ENCODE data around the gene TENM4.

The TENM4 gene

GRCh38 chr11:78762105-78762504, 678.7 kb downstream of the TENM4 start:
- no peak for DNase-seq

DNA sequence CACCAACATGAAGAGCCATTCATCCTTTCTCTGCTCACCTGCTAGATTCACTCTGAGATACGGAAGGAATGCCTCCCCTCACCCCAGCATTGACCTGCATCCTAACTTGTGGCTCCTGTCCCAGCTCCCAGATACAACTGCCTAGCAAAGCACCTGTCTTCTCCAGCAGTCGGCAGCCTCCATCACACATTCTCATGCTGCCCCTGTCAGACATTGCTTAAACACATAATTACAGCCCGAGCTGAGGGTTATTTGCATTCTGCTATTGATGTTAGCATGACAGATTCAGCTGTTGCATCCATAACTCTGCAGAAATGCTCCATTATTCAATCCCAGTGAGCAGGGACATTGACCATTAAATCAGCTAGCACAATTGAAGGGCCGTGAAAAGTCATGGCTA, 681.8 kb downstream of the TENM4 start:
- no peak for DNase-seq

GRCh38 chr11:78753297-78753696, 687.5 kb downstream of the TENM4 start:
- no peak for DNase-seq

DNA sequence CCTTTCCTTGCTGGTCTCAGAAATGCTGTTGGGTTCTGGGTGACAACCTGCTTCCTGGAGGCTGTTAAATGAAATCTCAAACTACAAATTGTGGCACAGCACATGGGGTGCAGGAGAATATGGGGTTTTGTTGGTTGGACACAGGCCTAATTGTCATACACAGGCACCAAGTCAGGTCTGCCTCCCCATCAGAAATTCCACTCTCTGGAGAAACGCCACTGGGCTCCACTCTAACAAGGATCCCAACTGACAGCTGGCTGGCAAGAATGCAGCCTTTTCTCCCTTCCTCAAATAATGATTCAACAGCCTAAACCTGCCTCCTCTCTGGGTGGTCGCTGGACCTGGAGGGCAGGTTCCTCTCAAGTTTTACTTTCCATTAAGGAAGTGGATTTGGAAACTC, 688.3 kb downstream of the TENM4 start:
- no peak for DNase-seq

GRCh38 chr11:78748918-78749690, 691.7 kb downstream of the TENM4 start:
- no peak for DNase-seq

DNA sequence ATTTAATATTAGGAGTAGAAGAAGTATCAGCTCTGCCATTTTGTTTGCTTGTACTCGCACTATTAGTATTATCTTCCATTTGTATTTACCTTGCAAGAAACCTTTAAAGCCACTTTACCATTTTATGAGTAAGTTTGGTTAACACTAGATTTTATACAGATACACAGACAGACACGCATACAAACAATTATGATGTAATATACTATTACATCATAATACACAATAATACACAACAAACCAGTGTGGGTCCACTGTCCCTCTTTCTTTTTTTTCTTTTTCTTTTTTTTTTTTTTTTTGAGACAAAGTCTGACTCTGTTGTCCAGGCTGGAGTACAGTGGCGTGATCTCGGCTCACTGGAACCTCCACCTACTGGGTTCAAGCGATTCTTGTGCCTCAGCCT, 695.9 kb downstream of the TENM4 start:
- DNase-seq, result no peak

DNA sequence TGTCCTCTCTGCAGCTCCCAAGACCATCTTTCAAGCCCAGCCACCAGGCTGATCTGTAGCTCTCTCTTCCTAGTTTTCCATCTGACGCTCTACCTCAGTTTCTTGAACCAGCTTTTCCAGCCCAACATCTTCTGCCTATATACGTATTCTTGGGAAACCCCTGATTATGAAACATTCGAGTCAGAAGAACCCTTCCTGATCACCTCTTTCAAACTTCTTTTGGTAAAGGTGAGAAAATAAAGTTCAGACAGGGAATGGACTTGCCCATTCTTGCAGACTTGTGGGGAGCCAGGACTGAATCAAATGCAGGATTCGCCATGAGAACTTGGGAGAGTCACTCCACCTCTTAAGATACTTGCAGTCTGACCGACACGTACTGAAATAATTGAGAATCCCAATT, 696.6 kb downstream of the TENM4 start:
- DNase-seq, result no peak

- DNase-seq, result no peak
Observed at GRCh38 chr11:78742430-78742829, 698.4 kb downstream of the TENM4 start.

DNA sequence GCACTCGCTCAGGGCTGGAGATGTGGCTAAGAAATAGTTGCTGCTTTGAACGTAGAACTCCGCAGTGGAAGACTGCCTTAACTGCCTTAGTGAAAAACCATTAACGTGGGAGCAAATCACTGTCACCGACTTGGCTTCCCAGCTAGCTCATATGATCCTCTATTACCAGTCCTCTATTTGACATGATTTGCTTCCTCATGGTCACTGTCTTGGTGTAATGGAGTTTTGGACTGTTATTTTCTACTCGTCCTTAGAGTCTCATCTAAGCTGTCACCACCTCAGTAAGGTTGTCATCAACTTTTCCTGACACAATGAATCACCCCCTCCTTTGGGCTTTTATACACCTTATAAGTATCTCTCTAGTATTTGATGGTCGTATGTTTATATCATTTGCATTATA, 699.1 kb downstream of the TENM4 start:
- DNase-seq, result no peak

GRCh38 chr11:78740199-78741071, 700.4 kb downstream of the TENM4 start:
- no peak for DNase-seq

GRCh38 chr11:78737891-78738290, 702.9 kb downstream of the TENM4 start:
- DNase-seq, result no peak

- no peak for DNase-seq
Observed at GRCh38 chr11:78737301-78737700, 703.5 kb downstream of the TENM4 start.

DNA sequence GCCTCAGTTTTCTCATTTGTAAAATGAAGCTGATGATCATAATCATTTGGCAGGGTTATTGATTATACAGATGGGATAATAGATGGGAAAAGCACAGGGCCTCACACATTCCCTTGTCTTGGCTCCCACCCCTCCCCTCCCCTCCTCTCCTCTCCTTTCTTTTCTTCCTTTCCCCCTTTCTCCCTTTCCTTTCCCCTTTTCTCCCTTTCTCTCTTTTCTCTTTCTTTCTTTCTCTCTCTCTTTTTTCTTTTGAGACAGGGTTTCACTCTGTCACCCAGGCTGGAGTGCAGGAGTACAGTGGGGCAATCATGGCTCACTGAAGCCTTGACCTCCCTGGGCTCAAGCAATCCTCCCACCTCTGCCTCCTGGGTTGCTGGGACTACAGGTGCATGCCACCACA, 705.1 kb downstream of the TENM4 start:
- no peak for DNase-seq

GRCh38 chr11:78733031-78733430, 707.8 kb downstream of the TENM4 start:
- no peak for DNase-seq

DNA sequence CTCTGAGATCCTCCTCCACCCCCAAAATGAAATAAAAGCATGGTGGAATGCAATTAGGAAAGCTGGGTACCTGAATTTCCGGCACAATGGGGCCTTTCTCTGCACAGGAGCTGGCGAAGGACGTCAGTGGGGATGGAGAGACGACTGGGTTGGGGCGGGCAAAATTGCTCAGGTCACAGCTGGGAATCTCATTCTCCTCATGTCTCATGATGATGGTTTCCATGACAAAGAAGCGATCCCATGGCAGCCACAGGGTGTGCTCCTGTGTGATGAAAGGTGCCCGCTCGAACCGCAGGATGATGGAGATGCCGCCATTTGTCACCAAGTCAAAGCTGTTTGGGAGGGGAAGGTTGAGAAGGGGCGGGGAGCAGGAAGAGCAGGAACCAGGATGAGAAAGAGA, 708.6 kb downstream of the TENM4 start:
- no peak for DNase-seq

DNA sequence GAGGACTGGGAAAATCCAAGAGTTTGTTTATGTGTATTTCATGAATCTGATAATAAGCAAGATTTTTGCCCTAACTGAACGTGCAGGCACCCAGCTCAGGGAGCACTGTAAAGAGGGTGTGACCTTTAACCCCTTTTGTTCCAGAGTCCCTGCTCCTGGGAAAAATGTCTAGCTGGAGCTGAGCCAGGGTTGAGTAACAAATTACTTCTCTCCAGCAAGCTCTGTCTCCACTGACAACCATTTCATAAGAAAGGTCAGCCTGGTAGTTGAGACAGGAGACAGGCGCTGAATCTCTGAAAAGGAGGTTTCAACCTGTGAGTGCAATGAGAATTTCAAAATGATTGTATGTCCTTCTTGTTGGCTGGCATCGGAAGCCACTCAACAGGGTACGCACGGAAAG, 709.8 kb downstream of the TENM4 start:
- no peak for DNase-seq

DNA sequence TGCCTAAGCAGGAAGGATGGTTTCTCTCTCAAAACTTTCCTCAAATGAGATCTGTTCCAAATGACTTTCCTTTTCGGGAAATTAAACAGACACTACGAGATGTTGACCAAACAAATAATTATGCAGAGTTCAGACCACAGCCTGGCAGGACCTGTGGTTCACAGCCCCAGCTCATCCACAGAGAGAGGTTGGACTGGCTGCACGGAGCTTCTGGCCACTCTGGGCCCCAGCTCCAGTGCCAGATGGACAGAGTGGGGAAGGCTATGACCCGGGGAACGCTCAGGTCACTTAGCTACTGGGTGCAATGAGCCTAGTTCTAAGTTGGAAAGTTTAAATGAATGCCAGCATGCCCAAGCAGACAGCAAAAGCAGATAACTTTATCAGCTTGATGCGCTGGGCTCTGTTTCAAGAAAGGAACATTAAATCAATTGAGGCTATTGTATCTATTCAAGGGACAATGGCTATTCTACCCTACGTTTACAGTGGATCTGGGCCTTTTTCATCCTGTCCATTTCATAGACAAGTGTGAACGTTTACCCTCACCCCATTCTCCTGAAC, 710.5 kb downstream of the TENM4 start:
- DNase-seq, result no peak

- DNase-seq, result no peak
Observed at GRCh38 chr11:78727816-78728215, 713.0 kb downstream of the TENM4 start.

DNA sequence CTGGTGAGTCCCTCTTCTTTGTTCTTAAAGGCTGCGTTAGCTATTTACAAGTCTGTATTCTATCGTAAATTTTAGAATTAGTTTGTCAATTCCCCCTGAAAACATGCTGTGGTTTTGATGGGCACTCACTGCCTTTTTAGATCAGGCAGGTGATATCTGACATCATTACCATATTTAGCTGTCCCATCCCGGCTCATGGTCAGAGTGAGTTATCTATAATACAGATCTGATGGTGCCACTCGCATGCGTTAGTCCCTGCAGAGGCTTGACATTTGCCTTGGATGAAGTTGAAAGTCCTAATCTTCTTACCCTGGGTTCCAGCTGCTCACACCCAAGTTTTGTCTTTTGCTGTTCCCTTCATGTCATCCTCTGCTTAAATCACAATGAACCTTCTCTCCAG, 715.6 kb downstream of the TENM4 start:
- DNase-seq, result no peak

DNA sequence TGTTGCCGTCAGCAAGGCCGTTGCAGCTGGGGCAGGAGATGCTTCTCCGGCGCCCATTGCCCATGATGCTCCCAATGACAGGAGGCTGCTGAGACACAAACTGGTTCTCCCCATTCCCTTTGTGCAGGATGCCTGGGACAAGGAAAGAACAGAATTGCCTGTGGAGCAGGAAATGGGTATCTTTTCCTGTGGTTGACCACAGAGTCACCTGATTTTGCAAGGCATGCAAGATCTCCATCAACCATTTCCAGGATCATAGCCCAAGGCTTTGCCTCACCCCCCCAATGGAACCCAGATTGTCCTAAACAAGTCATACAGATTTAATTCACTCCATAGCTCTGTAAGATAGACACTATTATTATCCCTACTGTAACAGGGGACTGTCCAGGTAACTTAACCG, 718.0 kb downstream of the TENM4 start:
- no peak for DNase-seq

DNA sequence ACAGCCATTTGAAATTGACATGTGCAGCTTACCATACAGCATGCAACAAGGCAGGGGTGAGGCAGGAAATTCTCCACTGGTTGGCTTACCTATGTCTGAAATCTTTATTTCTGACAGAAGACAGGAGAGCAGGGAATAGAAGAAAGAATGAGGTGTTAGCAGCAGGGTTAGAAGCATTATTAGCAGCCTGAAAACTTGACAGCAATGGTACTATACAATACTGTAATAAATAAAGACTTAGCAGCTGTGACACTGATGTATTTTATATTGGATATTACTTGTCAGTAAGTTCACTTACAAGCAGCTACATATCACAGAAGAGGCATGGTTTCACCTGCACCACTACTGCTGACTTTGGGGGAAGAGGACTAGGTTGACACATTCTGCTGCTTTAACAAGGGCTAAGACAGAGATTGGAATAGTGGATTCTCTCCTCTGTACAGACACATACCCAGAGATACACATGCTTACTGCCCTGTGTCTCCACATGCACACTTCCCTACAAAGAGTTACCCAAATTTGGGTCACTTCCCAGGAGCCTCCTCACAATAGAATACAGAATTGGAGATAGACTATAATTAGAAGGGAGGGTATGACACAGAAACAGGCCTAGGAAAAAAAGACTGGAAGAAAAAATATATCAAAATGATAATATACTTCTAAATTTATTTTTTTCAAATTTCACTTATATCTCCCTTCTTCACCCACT, 720.4 kb downstream of the TENM4 start:
- DNase-seq, result no peak

DNA sequence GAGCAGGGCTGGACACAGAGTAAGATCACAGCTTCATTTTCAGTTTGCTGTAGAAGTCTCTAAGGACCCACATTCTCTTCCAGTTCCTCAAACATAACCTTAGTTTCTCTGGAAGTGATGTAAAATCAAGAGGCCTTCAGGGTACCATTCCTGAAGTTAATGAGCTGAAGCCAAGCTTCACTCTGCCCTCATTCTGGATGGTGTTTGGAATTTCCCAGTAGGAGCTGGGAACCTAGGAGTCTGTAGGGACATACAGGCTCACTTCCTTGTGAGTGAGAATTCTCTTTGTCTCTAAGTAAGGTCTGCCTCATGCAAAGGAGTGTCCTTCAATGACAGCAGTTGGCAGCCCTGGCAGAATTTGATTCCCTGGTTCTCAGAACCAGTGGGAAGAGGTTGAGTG, 723.8 kb downstream of the TENM4 start:
- DNase-seq, result no peak

DNA sequence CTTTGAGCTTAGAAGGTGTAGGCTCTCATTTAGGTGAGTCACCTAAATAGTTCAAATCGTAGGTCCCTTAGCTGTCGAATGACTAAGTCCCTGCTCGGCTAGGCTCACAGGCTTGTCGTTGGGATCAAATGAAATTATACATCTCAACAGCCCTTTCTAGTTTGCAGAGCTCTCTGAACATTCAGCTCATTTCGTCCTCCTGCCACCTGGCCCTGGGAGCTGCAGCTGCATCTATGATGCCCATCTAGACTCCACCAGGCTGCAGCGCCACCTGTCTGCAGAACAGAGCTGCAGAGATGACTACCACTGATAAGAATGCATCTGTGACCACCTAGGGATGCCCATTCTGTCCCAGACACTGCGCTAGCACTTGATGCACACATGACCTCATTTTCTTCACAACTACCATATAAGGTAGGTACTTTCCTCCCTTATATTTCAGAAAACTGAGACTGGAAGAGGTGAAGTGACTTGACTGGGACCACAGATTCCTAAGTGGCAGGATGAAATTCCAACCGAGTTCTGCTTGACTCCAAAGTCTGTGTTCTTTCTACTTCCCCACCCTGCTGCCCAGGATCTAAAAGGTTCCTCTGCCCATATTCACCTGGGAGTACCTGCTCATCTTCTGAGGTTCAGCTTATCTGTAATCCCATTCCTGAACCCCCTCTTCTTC, 725.1 kb downstream of the TENM4 start:
- peak; percentile 6 to 35 for DNase-seq

Measured in NCI-H1930 (cell line).